GM21723 (cell line): Measurements from ENCODE around the gene GAS2.
A peak's percentile ranks its signal among the peaks of the same experiment; 100 is the strongest.

ENCODE experiments used
- ATAC-seq: cut with Tn5 transposase; IDR thresholded peaks from one replicate; pipeline ENCODE4 v1.9.1; 2021; ENCODE audit warnings: mild to moderate bottlenecking, moderate library complexity; ENCODE audit not compliant: unreplicated experiment

Gene GAS2

GRCh38 chr11:22785251-22785650, 118.8 kb downstream of the GAS2 start:
- ATAC-seq = no peak

GRCh38 chr11:22786475-22786874, 120.1 kb downstream of the GAS2 start:
- ATAC-seq = peak; percentile 85

DNA sequence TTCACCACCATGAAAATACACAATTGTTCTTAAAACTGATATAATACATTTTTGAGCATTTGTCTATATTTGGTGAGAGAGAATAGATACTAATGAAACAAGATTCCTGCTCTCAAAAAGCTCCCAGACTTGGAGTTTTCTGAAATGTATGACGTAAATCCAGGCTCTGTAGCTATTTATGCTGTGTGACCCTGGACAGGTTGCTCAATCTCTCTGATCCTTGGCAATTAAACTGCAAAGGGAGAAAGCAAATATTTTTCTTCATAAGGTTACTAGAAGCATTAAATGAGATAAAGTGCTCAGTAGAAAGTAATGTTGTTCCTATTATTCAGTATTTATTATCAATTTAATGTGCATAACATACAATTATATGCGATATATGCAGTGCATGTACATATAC, 120.6 kb downstream of the GAS2 start:
- no peak for ATAC-seq

GRCh38 chr11:22787551-22788162, 121.2 kb downstream of the GAS2 start:
- no peak for ATAC-seq

DNA sequence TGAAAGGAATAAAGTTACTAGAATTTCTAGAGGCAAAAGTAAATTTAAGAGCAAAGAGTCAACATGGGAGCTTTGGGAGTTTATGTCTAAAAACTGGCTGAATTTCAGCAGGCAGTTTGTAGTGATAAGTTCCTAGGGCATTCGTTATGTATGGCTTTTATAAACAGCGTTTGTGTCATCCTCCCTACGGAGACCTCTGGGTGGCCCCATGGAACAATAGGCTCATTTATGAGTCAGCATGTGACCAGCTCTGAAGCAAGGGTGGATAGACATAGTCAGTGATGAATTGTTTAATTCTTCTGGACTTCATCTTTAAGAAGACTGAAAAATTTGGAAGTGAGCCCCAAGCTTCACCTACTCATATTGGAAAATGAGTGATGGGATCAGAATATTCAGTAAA, 126.1 kb downstream of the GAS2 start:
- ATAC-seq = no peak

DNA sequence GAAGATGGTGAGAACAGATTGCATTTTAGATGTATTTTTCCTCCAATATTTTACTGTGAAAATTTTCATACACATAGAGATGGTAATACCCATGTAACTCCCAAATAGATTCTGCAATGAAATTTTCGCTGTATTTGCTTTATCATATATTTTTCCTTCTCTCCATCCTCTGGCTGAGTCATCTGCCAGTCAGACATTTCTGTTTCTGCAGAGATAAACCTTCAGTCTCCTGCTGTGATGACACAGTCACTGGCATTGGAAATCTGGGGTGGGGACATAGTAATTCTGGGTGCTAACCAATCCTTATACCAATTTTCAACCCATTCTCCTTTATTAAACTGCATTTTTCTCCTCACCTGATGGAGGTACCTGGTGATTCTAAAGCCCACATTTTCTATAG, 129.5 kb downstream of the GAS2 start:
- ATAC-seq = no peak

- no peak for ATAC-seq
Observed at GRCh38 chr11:22797047-22797446, 130.6 kb downstream of the GAS2 start.

- ATAC-seq = no peak
Observed at GRCh38 chr11:22798901-22799300, 132.5 kb downstream of the GAS2 start.

- no peak for ATAC-seq
Observed at GRCh38 chr11:22800482-22800881, 134.1 kb downstream of the GAS2 start.

GRCh38 chr11:22802861-22803260, 136.4 kb downstream of the GAS2 start:
- no peak for ATAC-seq

DNA sequence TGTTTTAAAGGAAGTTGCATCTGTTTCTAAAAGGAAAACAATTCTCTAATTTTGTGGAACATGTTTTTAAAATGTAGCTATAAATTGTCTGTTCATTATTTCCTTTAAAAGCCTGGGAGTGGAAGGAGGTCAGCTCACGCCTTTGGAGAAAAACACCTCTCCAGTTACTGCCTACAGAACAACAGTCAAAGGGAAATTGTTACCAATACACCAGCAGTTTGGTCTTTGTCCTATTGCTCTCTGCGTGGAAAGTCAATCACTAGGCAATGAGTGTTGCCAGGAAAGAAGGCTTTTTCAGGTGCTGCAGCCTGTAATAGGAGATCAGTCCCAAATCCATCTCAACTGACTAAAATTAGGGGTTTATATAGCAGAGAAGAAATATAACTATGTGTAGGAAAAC, 141.0 kb downstream of the GAS2 start:
- no peak for ATAC-seq

DNA sequence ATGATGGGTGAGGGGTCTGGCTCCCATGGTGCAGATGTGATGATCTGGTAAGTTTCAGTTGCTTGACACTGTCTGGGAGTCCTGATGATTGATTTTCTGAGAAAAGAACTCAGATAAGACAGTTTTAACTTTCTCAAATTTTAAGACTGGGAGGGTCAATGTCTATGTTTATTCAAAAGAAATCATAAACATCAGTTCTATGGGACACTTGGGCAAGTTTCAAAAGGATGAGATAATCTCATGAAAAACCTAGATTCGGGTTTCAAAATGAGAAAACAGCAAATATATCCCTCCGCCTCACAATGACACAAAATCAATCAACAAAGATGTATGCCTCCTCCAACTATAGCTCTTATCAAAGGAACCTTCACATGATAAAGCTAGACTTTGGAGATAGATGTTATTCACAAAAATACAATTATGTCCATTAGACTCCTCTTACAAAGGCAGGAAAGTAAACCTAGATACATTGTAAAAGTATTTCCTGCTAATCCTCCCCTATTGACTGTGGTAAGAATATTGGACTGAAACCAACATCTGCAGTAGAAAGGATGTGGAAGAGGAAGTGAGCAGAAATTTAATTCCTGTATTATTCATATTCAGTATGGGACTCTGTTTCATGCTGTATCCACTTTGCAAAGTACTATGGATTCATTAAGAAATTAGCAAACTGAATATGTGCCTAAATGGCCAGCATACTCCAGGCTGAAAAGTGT, 141.6 kb downstream of the GAS2 start:
- peak; percentile 97 for ATAC-seq

DNA sequence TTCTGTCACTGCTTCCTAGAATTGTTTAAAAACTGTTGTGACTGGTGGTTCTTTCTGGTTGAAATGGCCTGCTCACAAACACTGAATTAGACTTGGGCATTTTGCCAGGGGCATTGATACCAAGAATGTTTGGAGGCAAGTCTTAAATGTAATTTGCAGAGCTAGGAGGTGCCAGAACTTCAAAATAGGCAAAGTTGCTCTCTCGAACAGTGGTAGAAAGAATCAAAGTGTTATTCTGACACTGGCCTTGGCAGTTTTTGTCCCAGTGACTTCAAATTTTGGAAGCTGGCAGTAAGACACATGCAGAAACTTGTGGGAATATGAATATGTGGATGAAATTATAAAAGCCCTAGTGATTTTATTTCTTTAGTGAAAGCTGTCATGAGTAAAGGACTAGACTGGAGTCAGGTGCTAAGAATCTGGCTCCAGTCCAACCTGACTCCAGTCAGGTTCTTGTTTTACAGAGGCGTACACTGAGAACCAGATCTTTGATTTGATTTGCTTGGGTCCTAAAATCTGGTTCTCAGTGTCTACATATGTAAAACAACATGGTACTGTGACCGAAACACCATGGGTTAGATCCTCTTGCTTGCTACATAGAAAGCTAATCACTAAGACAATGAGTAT, 142.3 kb downstream of the GAS2 start:
- ATAC-seq = peak; percentile 26

- ATAC-seq = no peak
Observed at GRCh38 chr11:22809893-22810292, 143.5 kb downstream of the GAS2 start.

DNA sequence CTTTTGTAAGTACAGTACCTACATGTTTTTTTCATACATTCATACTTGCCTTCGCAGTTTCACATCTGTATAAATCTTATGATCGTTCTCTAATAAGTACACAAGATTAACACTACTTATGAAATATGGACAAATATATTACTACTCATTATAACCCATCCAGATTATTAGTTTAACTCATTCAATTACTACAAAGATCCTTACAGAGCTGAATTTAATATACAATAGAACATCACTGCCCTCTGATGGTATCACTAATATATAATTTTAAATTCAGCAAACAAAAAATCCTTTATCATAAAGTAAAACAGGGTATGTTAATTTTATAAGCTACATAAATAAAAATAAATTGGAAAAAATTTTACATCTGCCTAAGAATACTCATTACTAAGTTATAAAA, 155.8 kb downstream of the GAS2 start:
- ATAC-seq = no peak

DNA sequence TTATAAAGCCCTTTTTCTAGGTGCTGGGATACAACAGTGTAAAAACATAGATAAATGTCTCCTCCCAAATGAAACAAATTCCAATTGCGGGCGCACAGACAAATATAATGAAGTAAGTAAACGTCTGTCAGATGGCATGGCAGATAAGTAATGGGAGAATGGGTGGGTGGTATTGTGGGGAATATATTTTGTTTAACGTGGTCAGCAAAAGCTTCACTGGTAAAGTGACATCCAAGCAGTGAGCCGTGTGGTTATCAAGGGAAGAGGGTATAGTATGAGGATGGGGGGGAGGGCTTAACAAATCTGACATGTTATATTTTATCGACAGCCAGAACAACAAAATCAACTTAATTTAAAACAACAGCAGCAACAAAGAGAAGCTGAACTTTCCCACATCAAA, 162.0 kb downstream of the GAS2 start:
- no peak for ATAC-seq

GRCh38 chr11:22829231-22830081, 163.0 kb downstream of the GAS2 start, which contains the start of gene SVIP:
SVIP (minus strand) TSS chr11:22829801; CDS start chr11:22829748, 53 bp downstream.
- peak; percentile 95 for ATAC-seq

DNA sequence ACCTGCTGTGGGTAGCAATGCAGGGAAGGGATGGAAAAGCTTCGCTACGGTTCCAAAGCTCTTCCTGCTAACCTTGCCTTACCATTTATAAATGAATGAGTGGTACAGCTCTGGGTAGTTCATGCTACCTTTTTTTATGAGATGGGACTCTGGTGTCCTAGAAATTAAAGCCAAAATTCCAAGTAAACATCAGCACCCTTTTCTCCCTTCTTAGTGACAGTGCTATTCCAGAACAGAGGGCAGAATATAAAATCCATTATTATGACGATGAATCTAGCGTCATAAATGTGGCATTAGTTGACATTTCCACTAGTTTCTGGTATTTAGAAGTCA, 163.6 kb downstream of the GAS2 start:
- no peak for ATAC-seq

- no peak for ATAC-seq
Observed at GRCh38 chr11:22832315-22833015, 166.1 kb downstream of the GAS2 start.

DNA sequence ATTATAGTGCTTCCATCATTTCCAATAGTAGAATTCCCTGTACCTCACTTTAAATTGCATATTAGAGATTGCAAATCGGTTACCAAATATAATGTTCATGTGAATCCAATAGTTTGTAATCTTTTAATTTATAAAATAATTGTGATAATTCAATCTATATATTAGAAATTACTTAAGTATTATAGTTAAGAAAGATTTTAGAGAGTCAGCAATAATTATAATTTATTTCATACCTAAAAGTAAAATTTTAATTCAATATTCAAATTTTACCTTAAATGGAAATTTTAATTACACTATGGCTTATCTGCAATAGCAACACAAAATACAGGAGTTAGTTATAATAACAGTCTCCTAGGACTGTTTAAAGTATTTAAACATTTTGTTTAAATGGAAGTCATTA, 180.3 kb downstream of the GAS2 start:
- ATAC-seq = no peak

DNA sequence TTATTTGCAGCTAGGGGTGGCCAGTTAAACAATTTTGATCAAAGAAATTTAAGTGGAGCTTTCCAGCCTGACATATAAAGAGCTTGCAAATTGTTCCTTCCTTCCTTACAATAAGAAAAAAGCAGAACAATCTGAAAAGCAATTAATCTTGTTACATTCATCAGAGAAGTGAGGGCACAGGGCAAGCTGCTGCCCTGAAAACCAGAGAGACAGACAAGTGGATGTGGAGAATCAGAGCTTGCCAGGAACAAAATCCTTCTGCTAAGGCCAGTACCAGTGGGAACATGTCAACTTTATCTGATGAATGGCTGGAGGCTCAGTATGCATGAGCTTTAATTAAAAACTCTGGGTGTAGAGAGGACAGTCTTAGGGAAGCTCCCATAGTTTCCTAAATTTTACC, 185.1 kb downstream of the GAS2 start:
- ATAC-seq = no peak
